NCI-H1930 (cell line): ENCODE results near the gene CST9.
"Not testable (repeated sequence)": the region's sequence is repeated elsewhere in the genome, so short reads cannot be mapped to it uniquely, and the experiment has no call there.

Experiments
- DNase-seq, 2 experiments: peaks; one replicate each; lab custom pipeline; 2025; lab: John Stamatoyannopoulos, UW

CST9 gene

GRCh38 chr20:23623666-23624323, 18.1 kb upstream of the CST9 start:
- DNase-seq = no peak

- DNase-seq = peak in 1 of 2 experiments; percentile 8
Measured at GRCh38 chr20:23622839-23623343, 17.2 kb upstream of the CST9 start.

GRCh38 chr20:23622401-23622800, 16.7 kb upstream of the CST9 start:
- DNase-seq = not testable (repeated sequence)

- not testable (repeated sequence) for DNase-seq
Measured at GRCh38 chr20:23620670-23621386, 15.1 kb upstream of the CST9 start.

GRCh38 chr20:23614163-23614562, 8.4 kb upstream of the CST9 start:
- DNase-seq = no peak

GRCh38 chr20:23613676-23614075, 8.0 kb upstream of the CST9 start:
- DNase-seq = no peak

GRCh38 chr20:23612396-23612795, 6.7 kb upstream of the CST9 start:
- no peak for DNase-seq

GRCh38 chr20:23609486-23610109, 3.9 kb upstream of the CST9 start:
- DNase-seq = no peak

- DNase-seq = no peak
Measured at GRCh38 chr20:23608251-23608846, 2.6 kb upstream of the CST9 start.

- no peak for DNase-seq
Measured at GRCh38 chr20:23607497-23608245, 2.0 kb upstream of the CST9 start.

GRCh38 chr20:23606652-23607049, 934 bp upstream of the CST9 start:
- peak; percentile 41 to 81 for DNase-seq

GRCh38 chr20:23604306-23604705, 1.4 kb downstream of the CST9 start:
- DNase-seq = no peak

GRCh38 chr20:23603321-23603720, 2.4 kb downstream of the CST9 start:
- no peak for DNase-seq

- no peak for DNase-seq
Measured at GRCh38 chr20:23602699-23603098, 3.0 kb downstream of the CST9 start.

- DNase-seq = no peak
Measured at GRCh38 chr20:23602241-23602640, 3.5 kb downstream of the CST9 start.

GRCh38 chr20:23601715-23602114, 4.0 kb downstream of the CST9 start:
- no peak for DNase-seq

GRCh38 chr20:23598481-23598880, 7.2 kb downstream of the CST9 start:
- DNase-seq = no peak

- no peak for DNase-seq
Measured at GRCh38 chr20:23596579-23597250, 9.0 kb downstream of the CST9 start.

- DNase-seq = peak in 1 of 2 experiments; percentile 65
Measured at GRCh38 chr20:23595941-23596340, 9.8 kb downstream of the CST9 start.

- DNase-seq = no peak
Measured at GRCh38 chr20:23588434-23589403, 17.0 kb downstream of the CST9 start.
